Keratinocyte (primary cell): ENCODE results near the gene RAB40A. TPM values are rescaled to one million over a fixed set of nuclear protein-coding genes. Genes with fewer than 3 reads are reported as not detected.

Experiments used
- DNase-seq: peaks from one replicate; pipeline ENCODE4 v3.0.0-alpha.2; 2011; ENCODE audit warnings: low read depth, missing footprints, low spot score
- FAIRE-seq: peaks from 2 replicates; lab custom pipeline; 2011; peaks lifted over from hg19 to GRCh38; lab: Jason Lieb, UNC
- H2AFZ ChIP-seq: 2 replicates; pipeline ENCODE4 v1.6.0; 2012; ENCODE audit warnings: low read length, control low read depth, inconsistent platforms; ENCODE audit not compliant: control insufficient read depth
- H3K27ac ChIP-seq: 2 replicates; pipeline ENCODE4 v1.5.1; 2011; ENCODE audit warnings: low read length; ENCODE audit not compliant: control insufficient read depth, insufficient read depth
- H3K27me3 ChIP-seq: 3 replicates; pipeline ENCODE4 v1.6.0; 2011; ENCODE audit warnings: low read length; ENCODE audit not compliant: control insufficient read depth, insufficient read depth; ENCODE audit errors: extremely low read depth
- H3K36me3 ChIP-seq, 2 experiments: 2 replicates in 1 of 2; 3 replicates in 1 of 2; pipeline ENCODE4 v1.5.1; 2011; ENCODE audit warnings: low read length in 2 of 2, mild to moderate bottlenecking in 1 of 2; ENCODE audit not compliant: control insufficient read depth in 2 of 2, insufficient read depth in 2 of 2; ENCODE audit errors: extremely low read depth in 1 of 2
- H3K4me1 ChIP-seq: 3 replicates; pipeline ENCODE4 v1.5.1; 2011; ENCODE audit warnings: low read length; ENCODE audit not compliant: control insufficient read depth, insufficient read depth; ENCODE audit errors: extremely low read depth
- H3K4me2 ChIP-seq: 3 replicates; pipeline ENCODE4 v1.6.0; 2011; ENCODE audit warnings: low read depth, low read length; ENCODE audit not compliant: control insufficient read depth, insufficient read depth; ENCODE audit errors: extremely low read depth
- H3K4me3 ChIP-seq, 3 experiments: fragments of 200-600 bp in 1 of 3; sonication (generic) in 1 of 3; 2 replicates in 2 of 3; 3 replicates in 1 of 3; pipeline ENCODE4 v1.5.1; 2011 to 2016; ENCODE audit warnings: low read length in 3 of 3, mild to moderate bottlenecking in 3 of 3, control low read depth in 2 of 3, inconsistent platforms in 1 of 3, low read depth in 1 of 3, mixed read lengths in 1 of 3, mixed run types in 1 of 3, moderate library complexity in 1 of 3; ENCODE audit not compliant: control insufficient read depth in 2 of 3, insufficient read depth in 2 of 3; ENCODE audit errors: extremely low read depth in 1 of 3
- H3K79me2 ChIP-seq: 2 replicates; pipeline ENCODE4 v1.6.0; 2012; ENCODE audit warnings: low read length; ENCODE audit not compliant: control insufficient read depth, insufficient read depth
- H3K9ac ChIP-seq: 3 replicates; pipeline ENCODE4 v1.6.0; 2011; ENCODE audit warnings: low read length; ENCODE audit not compliant: control insufficient read depth, insufficient read depth; ENCODE audit errors: extremely low read depth
- H3K9me1 ChIP-seq: 3 replicates; pipeline ENCODE4 v1.6.0; 2011; ENCODE audit warnings: low read length; ENCODE audit not compliant: control insufficient read depth, insufficient read depth; ENCODE audit errors: extremely low read depth
- H3K9me3 ChIP-seq: 2 replicates; pipeline ENCODE4 v1.5.1; 2012; ENCODE audit warnings: low read depth, low read length; ENCODE audit not compliant: control insufficient read depth
- H4K20me1 ChIP-seq: 3 replicates; pipeline ENCODE4 v1.6.0; 2011; ENCODE audit warnings: low read length; ENCODE audit not compliant: control insufficient read depth, insufficient read depth; ENCODE audit errors: extremely low read depth
- CTCF ChIP-seq, 3 experiments: IDR thresholded peaks in 1 of 3; conservative IDR thresholded peaks in 1 of 3; optimal IDR thresholded peaks in 1 of 3; 2 replicates in 2 of 3; 3 replicates in 1 of 3; pipeline versions ENCODE3 to v1.5.1; 2011; ENCODE audit warnings: low read length in 3 of 3, mild to moderate bottlenecking in 3 of 3, moderate library complexity in 2 of 3, control low read depth in 1 of 3, inconsistent platforms in 1 of 3; ENCODE audit not compliant: insufficient read depth in 2 of 3; ENCODE audit errors: extremely low read depth in 1 of 3
- EZH2 ChIP-seq: IDR thresholded peaks from one replicate; pipeline ENCODE4 v1.6.1; 2012; ENCODE audit warnings: inconsistent platforms, mild to moderate bottlenecking, low read length, moderate library complexity
- dilution Hi-C: fragments of 300-500 bp; cut with MboI; formaldehyde crosslinking; loops from one replicate; pipeline ENCODE4 v1.7.0; 2020; ENCODE audit warnings: low sequenced_read_pairs; ENCODE audit not compliant: extremely low pct_ligation_motif_present
- polyA plus RNA-seq, 5 experiments: library from polyadenylated mRNA; depleted of rRNA in 3 of 5; stranded (reverse) in 3 of 5; stranded (forward) in 1 of 5; unstranded in 1 of 5; fragments of >200 nt; gene quantifications; 1 replicate in 1 of 5; 2 replicates in 3 of 5; 3 replicates in 1 of 5; pipeline versions ENCODE4 v1.2.1 to v1.2.3, GENCODE V29; 2011 to 2012; ENCODE audit warnings: missing spikeins in 2 of 5, low read depth in 1 of 5, low replicate concordance in 1 of 5

The RAB40A gene
- polyA plus RNA-seq, 1 donor (not counting 4 experiments of a cell fraction or from before 2014, with no cell fraction given), result 0.33 TPM

- TF ChIP-seq CTCF (optimal IDR thresholded peaks at IDR 0.05 in 1 of 3, IDR thresholded peaks at IDR 0.05 in 1 of 3, conservative IDR thresholded peaks at IDR 0.05 in 1 of 3; ENCODE audit: extremely low read depth in 1 of 3, insufficient read depth in 2 of 3, low read length in 3 of 3), result no peak
- H3K9me3 ChIP-seq, result no peaks in the 10 kb centered on the region
- H3K36me3 ChIP-seq, result no peaks in the 10 kb centered on the region
- no peak overlapping the region for H3K4me2 ChIP-seq
- FAIRE-seq (no peak), DNase-seq (no peak)
- no peak overlapping the region for H3K27ac ChIP-seq
- no peak overlapping the region for H2AFZ ChIP-seq
- no peaks in the 10 kb centered on the region for H3K4me1 ChIP-seq
- dilution Hi-C loops, result no loop called here
- no peaks in the 10 kb centered on the region for H4K20me1 ChIP-seq
- H3K4me3 ChIP-seq, result no peak overlapping the region
- no peaks in the 10 kb centered on the region for H3K9me1 ChIP-seq
- H3K27me3 ChIP-seq, result peaks cover under 1% of the 10 kb centered on the region
- no peaks in the 10 kb centered on the region for H3K79me2 ChIP-seq
- H3K9ac ChIP-seq, result no peak overlapping the region
Measured at GRCh38 chrX:103529550-103529949, 10.3 kb upstream of the RAB40A start.

- Histone ChIP-seq H2AFZ (no peak overlapping the region), H4K20me1 (no peaks in the 10 kb centered on the region), H3K9ac (no peak overlapping the region), H3K36me3 (no peaks in the 10 kb centered on the region), H3K27ac (no peak overlapping the region), H3K79me2 (no peaks in the 10 kb centered on the region), H3K4me1 (no peaks in the 10 kb centered on the region), H3K27me3 (peaks cover 2% of the 10 kb centered on the region), H3K9me3 (no peaks in the 10 kb centered on the region), H3K4me2 (no peak overlapping the region), H3K4me3 (no peak overlapping the region), H3K9me1 (no peaks in the 10 kb centered on the region)
- dilution Hi-C loops, result no loop called here
- FAIRE-seq (no peak), DNase-seq (no peak)
- TF ChIP-seq CTCF (optimal IDR thresholded peaks at IDR 0.05 in 1 of 3, IDR thresholded peaks at IDR 0.05 in 1 of 3, conservative IDR thresholded peaks at IDR 0.05 in 1 of 3; ENCODE audit: extremely low read depth in 1 of 3, insufficient read depth in 2 of 3, low read length in 3 of 3), result no peak
- no peak for TF ChIP-seq EZH2
Measured at GRCh38 chrX:103524747-103525146, 5.5 kb upstream of the RAB40A start.
